Stomach (tissue), 9 donors: Measurements from ENCODE around the gene C1QTNF6. TPM values are rescaled to one million over a fixed set of nuclear protein-coding genes. Genes with fewer than 3 reads are reported as not detected.

Source experiments
- DNase-seq, 2 donors: peaks; one replicate each; pipeline versions ENCODE4 v3.0.0 to v3.0.0-alpha.2; 2013 to 2019
- H3K27ac ChIP-seq, 5 donors: fragments of 200-600 bp in 4 of 5; sonication (generic) in 4 of 5; one replicate each; pipeline ENCODE4 v1.5.1; 2013 to 2019; ENCODE audit warnings: mild to moderate bottlenecking in 1 of 5, moderate library complexity in 1 of 5
- H3K27me3 ChIP-seq, 3 donors: fragments of 200-600 bp; sonication (generic); one replicate each; pipeline ENCODE4 v1.5.1; 2017 to 2019; ENCODE audit warnings: mixed run types in 1 of 3
- H3K36me3 ChIP-seq, 4 donors: fragments of 200-600 bp; sonication (generic); 1 replicate in 3 of 4; 2 replicates in 1 of 4; pipeline ENCODE4 v1.5.1; 2016 to 2019
- H3K4me1 ChIP-seq, 4 donors: fragments of 200-600 bp; sonication (generic); one replicate each; pipeline ENCODE4 v1.5.1; 2016 to 2019
- H3K4me3 ChIP-seq, 4 donors: fragments of 200-600 bp; sonication (generic) in 3 of 4; one replicate each; pipeline ENCODE4 v1.5.1; 2016 to 2019; ENCODE audit warnings: mild to moderate bottlenecking in 1 of 4
- H3K9me3 ChIP-seq, 4 donors: fragments of 200-600 bp; sonication (generic); one replicate each; pipeline ENCODE4 v1.5.1; 2016 to 2019
- EP300 ChIP-seq: sonication (generic); formaldehyde crosslinking; IDR thresholded peaks from one replicate; pipeline ENCODE4 v1.6.1; 2017; ENCODE audit warnings: antibody characterized with exemption
- POLR2A ChIP-seq, 4 donors: fragments of 450-650 bp; IDR thresholded peaks; one replicate each; pipeline ENCODE4 v1.6.1; 2016; ENCODE audit warnings: antibody characterized with exemption in 4 of 4, control low read depth in 2 of 4, mild to moderate bottlenecking in 1 of 4, moderate library complexity in 1 of 4
- POLR2AphosphoS5 ChIP-seq, 3 donors: sonication (generic); formaldehyde crosslinking; IDR thresholded peaks; one replicate each; pipeline ENCODE4 v1.6.1; 2016; ENCODE audit warnings: antibody characterized with exemption in 3 of 3
- WGBS, 5 donors: extraction: QIAGEN DNeasy Blood & Tissue Kit in 3 of 5; methylation state at CpG; one replicate each; pipeline versions ENCODE4 v1.1.5 to v1.1.7; 2013 to 2018; 5-methylcytosine and 5-hydroxymethylcytosine counted together
- intact Hi-C: fragments of 100-400 bp; cut with DNase I; formaldehyde crosslinking; loops from one replicate; pipeline ENCODE4 v1.15.1; 2023; ENCODE audit warnings: low total_unique reads
- polyA plus RNA-seq, 3 donors: library from polyadenylated mRNA; stranded (reverse); fragments of 200-250 nt; gene quantifications; one replicate each; pipeline ENCODE4 v1.2.3, GENCODE V29; 2013
- total RNA-seq, 5 donors: library from RNA; depleted of rRNA; stranded (reverse); fragments of >200 nt; gene quantifications; one replicate each; pipeline versions ENCODE4 v1.1.0 to v1.2.3, GENCODE V29; 2014 to 2016
- TF ChIP-seq, protein P1 (sequence below), 7 experiments: fragments of 450-650 bp in 4 of 7; fragments of 200-600 bp in 3 of 7; sonication (generic) in 3 of 7; IDR thresholded peaks; one replicate each; pipeline ENCODE4 v1.5.1; 2016 to 2019; ENCODE audit warnings: antibody characterized with exemption in 7 of 7, control low read depth in 2 of 7, mild to moderate bottlenecking in 1 of 7
- donor health status: healthy with polysubstance abuse.
- donor health status: Bipolar disorder and iron deficiency.
- donor health status: healthy.

C1QTNF6 gene
- total and polyA plus RNA-seq, 8 donors: 0.45 to 10.4 (median 4.0) TPM; not detected in 1

GRCh38 chr22:37157516-37158285 lies 30.3 kb downstream of the C1QTNF6 start:
- Histone ChIP-seq H3K36me3 (no peaks in the 10 kb centered on the region), H3K4me3 (no peak overlapping the region), H3K27ac (no peak overlapping the region), H3K4me1 (no peaks in the 10 kb centered on the region), H3K9me3 (peaks cover 0 to 5% (median 2%) of the 10 kb centered on the region in 4 donors), H3K27me3 (peaks cover 0 to 23% (median 0%) of the 10 kb centered on the region in 3 donors)
- TF ChIP-seq EP300 (no peak), POLR2AphosphoS5 (IDR thresholded peaks at IDR 0.05) (no peak), POLR2A (IDR thresholded peaks at IDR 0.05) (no peak)
- TF ChIP-seq, protein P1, sequence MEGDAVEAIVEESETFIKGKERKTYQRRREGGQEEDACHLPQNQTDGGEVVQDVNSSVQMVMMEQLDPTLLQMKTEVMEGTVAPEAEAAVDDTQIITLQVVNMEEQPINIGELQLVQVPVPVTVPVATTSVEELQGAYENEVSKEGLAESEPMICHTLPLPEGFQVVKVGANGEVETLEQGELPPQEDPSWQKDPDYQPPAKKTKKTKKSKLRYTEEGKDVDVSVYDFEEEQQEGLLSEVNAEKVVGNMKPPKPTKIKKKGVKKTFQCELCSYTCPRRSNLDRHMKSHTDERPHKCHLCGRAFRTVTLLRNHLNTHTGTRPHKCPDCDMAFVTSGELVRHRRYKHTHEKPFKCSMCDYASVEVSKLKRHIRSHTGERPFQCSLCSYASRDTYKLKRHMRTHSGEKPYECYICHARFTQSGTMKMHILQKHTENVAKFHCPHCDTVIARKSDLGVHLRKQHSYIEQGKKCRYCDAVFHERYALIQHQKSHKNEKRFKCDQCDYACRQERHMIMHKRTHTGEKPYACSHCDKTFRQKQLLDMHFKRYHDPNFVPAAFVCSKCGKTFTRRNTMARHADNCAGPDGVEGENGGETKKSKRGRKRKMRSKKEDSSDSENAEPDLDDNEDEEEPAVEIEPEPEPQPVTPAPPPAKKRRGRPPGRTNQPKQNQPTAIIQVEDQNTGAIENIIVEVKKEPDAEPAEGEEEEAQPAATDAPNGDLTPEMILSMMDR (IDR thresholded peaks at IDR 0.05): no peak
- DNase-seq: no peak
- intact Hi-C loops: no loop called here
- WGBS, 5 donors: 78 to 81% (median 79%) methylated on average over 13 of the region's 13 CpGs

- TF ChIP-seq POLR2A (IDR thresholded peaks at IDR 0.05) (no peak), POLR2AphosphoS5 (IDR thresholded peaks at IDR 0.05) (no peak), EP300 (no peak)
- TF ChIP-seq, protein P1 (IDR thresholded peaks at IDR 0.05): no peak
- Histone ChIP-seq H3K27ac (no peak overlapping the region), H3K36me3 (no peaks in the 10 kb centered on the region), H3K9me3 (peaks cover 0 to 5% (median 3%) of the 10 kb centered on the region in 4 donors), H3K4me1 (no peaks in the 10 kb centered on the region), H3K4me3 (no peak overlapping the region), H3K27me3 (peaks cover 0 to 23% (median 0%) of the 10 kb centered on the region in 3 donors)
- intact Hi-C loops: no loop called here
- WGBS, 5 donors: 78 to 85% (median 80%) methylated on average over 13 of the region's 13 CpGs
- DNase-seq: no peak
Measured at GRCh38 chr22:37156686-37157435, 31.2 kb downstream of the C1QTNF6 start.

DNA sequence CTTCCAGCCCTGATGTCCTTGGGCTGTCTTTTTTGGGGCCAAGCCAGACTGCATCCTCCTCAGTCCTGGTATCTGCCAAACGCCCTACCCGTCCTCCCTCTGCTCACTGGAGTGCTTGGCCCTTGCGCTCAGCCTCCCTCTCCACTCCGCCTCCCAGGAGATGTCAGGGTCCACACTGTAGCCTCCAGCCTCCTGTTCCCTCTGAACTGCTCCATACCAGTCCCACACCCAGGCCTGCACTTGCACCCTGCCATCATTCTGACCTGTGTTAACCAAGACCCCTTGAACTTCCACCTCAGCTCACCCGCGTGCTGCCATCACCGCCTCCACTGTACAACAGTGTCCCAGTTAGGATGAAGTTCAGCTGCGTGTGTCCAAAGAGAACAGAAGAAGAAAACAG lies 32.1 kb downstream of the C1QTNF6 start:
- Histone ChIP-seq H3K9me3 (peaks cover 0 to 4% (median 0%) of the 10 kb centered on the region in 4 donors), H3K27ac (no peak overlapping the region), H3K27me3 (peaks cover 0 to 23% (median 0%) of the 10 kb centered on the region in 3 donors), H3K36me3 (no peaks in the 10 kb centered on the region), H3K4me1 (no peaks in the 10 kb centered on the region), H3K4me3 (no peak overlapping the region)
- TF ChIP-seq EP300: no peak
- TF ChIP-seq POLR2AphosphoS5 (IDR thresholded peaks at IDR 0.05): no peak
- TF ChIP-seq, protein P1 (IDR thresholded peaks at IDR 0.05): no peak
- no peak for TF ChIP-seq POLR2A (IDR thresholded peaks at IDR 0.05)
- DNase-seq: no peak
- WGBS, 5 donors: 95 to 97% (median 96%) methylated on average over 8 of the region's 8 CpGs
- intact Hi-C loops: no loop called here

DNA sequence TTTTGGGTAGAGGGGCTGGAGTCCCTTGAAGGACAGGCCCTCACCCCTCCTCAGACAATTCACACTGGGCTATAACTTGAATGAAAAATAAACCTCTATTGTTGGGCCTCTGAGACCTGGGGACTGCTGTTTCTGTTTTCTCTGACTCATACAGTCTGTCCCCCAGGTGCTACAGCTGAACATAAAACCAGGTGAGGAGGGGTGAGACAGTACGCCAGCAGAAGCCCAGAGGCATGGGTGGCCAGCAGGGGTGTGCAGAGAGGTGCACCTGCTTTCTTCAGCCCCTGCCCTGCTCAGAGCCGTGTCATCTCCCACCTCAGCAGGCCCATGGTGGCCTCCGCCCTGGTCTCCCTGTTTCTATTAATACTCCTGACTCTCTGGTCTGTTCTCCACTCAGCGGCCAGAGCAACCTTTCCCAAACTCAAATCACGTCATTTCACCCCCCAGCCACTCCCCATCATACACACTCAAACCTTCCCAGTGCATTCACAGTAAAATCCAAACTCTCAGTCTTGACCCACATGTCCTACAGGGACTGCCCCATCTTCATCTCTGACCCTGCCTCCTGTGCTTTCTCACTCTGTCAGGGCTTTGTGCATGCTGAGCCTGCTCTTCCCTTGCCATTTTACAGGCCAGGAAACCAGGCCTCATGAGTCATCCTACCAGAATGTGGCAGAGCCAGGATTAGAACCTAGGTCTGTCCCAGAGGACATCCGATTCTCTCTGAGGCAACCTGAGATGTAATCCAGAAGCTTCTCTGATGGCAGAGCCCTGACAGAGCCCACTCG lies 32.9 kb downstream of the C1QTNF6 start:
- 69 to 89% (median 83%) methylated on average over 6 to 7 of the region's 7 CpGs for WGBS, 5 donors
- Histone ChIP-seq H3K4me1 (no peaks in the 10 kb centered on the region), H3K36me3 (no peaks in the 10 kb centered on the region), H3K27ac (no peak overlapping the region), H3K4me3 (no peak overlapping the region), H3K9me3 (peaks cover 0 to 8% (median 0%) of the 10 kb centered on the region in 4 donors), H3K27me3 (peaks cover 0 to 23% (median 0%) of the 10 kb centered on the region in 3 donors)
- no peak for TF ChIP-seq POLR2AphosphoS5 (IDR thresholded peaks at IDR 0.05)
- TF ChIP-seq EP300: no peak
- no peak for TF ChIP-seq POLR2A (IDR thresholded peaks at IDR 0.05)
- TF ChIP-seq, protein P1 (IDR thresholded peaks at IDR 0.05): no peak
- intact Hi-C loops: no loop called here
- DNase-seq: no peak
